Right ventricle myocardium inferior (tissue), 1 donor: ENCODE data around the gene ACAP3. TPM values are rescaled to one million over a fixed set of nuclear protein-coding genes. Genes with fewer than 3 reads are reported as not detected.

Experiments used
- ATAC-seq: fragments of 200-7000 bp; cut with Tn5 transposase; one replicate; pipeline ENCODE4 v1.9.1; 2020; ENCODE audit warnings: mild to moderate bottlenecking, moderate library complexity
- DNase-seq: peaks from one replicate; pipeline ENCODE4 v3.0.0; 2021; ENCODE audit errors: missing footprints
- intact Hi-C: fragments of 100-400 bp; cut with DNase I; formaldehyde crosslinking; loops from one replicate; pipeline ENCODE4 v1.11.0; 2022
- total RNA-seq: library from RNA; stranded (reverse); fragmentation: NEBNext Ultra II Directional; extraction: Animal tissue kit (Norgen Biotek cat#: 25700); gene quantifications from one replicate; pipeline ENCODE4 v1.2.1, GENCODE V29; 2021
- donor health status: DM: no; HTN: yes; CAD: no; lungs with severe emphysema.

Gene ACAP3
- total RNA-seq, 1 donor from 2014 or later: 57.3 TPM

DNA sequence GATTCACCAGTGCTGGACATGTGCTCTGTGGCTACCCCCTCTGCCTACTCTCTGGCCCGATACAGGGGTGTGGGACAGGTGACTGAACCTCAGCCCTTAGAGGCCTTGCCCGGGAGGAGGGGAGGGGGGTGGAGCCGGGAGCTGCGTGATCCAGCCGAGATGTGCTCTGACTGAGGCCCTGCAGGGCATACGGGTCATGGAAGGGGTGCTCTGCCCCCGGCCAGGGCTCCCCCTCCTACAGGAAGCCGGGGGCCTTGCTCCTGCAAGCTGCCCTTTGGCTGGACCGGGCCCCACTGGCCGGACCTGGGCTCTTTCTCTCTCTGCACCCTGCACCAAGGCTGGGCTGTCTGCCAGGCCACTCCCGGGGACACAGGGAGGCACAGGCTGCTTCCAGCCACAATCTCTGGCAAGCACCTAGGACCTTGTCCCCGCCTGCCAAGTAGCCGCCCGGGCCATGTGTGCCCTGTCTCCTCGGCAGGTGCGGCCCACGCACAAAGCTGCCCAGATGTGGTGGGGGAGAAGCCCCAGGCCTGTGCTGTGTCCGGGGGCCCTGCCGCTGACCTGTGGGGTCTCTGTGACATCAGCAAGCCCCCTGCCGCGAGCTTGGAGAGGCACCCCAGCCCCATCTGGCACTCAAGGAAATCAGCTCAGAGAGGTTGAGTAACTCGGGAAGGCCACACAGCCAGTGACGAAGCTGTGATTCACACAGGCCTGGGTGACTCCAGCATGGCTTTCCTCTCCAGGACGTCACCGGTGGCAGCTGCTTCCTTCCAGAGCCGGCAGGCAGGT, 26.0 kb downstream of the ACAP3 start:
- intact Hi-C loops: no loop called here
- ATAC-seq: peak; percentile 90
- DNase-seq: peak; percentile 89

DNA sequence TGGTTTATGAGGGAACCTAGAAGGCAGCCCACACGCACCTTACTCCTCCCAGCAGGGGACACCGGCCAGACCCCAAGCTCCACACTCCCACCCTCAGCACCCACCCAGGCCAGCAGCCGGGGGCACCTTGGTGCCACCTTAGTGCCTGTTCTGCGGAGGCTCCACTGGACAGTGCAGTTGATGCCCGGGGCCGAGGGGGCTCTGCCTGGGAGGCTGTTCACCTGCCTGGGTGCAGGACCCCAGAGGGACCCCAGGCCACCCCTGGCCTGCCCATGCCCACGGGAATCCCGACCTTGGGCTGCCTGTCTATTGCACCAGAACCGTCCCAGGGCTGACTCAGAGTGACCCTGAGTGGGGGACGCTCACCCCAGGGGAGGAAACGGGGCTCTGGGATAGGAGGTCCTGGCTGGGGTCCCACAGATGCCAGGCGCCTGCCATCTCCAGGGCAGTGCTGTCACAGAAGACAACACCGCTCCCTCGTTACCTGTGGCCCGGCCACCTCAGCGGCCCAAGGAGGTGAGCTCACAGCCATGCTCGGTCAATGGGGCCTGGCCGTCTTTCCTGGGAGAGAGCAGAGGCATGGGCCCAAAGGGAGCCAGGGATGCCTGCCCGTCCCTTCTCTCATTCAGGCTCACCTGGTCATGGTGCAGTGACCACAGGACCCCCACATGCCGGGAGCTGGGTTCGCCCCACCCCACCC, 26.8 kb downstream of the ACAP3 start:
- ATAC-seq (no peak), DNase-seq (peak; percentile 60)
- intact Hi-C loops: no loop called here

DNA sequence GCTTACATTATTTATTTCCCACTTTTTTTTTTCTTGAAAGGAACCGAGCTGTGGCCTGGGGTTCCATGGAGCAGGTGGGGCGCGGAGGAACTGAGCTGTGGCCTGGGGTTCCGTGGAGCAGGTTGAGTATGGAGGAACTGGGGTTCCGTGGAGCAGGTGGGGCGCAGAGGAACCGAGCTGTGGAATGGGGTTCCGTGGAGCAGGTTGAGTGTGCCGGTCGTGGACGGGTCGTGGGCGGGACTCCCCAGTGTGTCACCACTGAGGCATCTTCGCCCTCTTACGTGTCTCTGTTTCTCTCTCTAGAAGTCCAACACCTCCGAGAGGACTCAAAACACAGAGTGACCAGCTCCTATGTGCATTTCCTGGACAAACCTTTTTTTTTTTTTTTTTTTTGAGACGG, 28.7 kb downstream of the ACAP3 start:
- DNase-seq: no peak
- no peak for ATAC-seq
- intact Hi-C loops: no loop called here

DNA sequence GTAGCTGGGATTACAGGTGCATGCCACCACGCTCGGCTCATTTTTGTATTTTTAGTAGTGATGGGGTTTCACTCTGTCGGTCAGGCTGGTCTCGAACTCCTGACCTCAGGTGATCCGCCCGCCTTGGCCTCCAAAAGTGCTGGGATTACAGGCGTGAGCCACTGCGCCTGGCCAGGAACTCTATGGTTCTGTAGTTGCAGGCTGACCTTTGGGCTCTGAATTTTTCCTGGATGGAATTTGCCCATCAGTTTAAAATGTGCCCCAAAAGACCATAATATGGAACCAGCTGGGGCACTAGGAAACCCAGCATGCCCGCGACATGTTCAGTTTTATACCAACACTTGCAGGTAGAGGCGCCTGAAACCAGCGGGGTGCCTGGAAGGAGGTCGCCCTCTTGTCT, 29.1 kb downstream of the ACAP3 start:
- ATAC-seq (no peak), DNase-seq (no peak)
- intact Hi-C loops: no loop called here

DNA sequence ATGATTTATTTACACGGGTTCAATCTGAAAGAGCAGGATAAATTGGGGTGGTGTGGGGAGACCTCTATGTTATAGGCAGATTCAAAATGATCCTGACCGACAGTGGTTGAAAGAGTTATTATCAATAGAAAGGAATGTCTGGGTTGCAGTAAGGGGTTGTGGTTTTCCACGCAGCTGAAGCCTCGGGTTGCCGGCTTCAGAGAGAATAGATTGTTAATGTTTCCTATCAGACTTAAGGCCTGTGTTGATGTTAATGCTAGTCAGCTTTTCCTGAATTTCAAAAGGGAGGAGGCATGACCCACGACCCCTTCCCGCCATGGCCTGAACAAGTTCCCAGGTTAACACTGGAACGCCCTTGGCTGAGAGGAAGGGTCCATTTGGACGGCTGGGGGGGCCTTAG, 31.9 kb downstream of the ACAP3 start:
- ATAC-seq (no peak), DNase-seq (no peak)
- intact Hi-C loops: no loop called here

DNA sequence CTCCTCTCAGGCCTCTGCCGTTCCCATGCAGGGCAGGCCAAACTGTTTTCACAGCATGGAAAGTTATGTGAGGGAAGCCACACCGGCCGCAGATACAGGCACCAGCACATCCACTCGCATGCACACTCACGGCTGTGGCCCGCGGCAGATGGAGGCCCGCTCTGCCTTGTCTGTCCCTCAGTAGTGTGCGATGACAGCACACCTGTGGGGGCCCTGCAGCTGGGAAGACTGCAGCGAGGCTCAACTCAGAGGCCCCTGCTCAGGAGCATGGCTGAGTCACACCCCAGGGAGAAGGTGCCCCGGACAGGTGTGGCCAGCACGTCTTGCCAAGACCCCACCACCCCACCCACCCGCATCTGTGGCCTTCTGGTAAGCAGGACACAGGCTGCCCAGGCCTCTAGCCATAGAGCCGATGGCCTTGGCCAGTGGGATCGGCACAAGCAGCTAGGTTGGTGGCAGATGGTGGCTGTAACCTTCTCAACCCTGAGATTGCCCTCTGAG, 32.7 kb downstream of the ACAP3 start:
- intact Hi-C loops: no loop called here
- ATAC-seq: no peak

DNA sequence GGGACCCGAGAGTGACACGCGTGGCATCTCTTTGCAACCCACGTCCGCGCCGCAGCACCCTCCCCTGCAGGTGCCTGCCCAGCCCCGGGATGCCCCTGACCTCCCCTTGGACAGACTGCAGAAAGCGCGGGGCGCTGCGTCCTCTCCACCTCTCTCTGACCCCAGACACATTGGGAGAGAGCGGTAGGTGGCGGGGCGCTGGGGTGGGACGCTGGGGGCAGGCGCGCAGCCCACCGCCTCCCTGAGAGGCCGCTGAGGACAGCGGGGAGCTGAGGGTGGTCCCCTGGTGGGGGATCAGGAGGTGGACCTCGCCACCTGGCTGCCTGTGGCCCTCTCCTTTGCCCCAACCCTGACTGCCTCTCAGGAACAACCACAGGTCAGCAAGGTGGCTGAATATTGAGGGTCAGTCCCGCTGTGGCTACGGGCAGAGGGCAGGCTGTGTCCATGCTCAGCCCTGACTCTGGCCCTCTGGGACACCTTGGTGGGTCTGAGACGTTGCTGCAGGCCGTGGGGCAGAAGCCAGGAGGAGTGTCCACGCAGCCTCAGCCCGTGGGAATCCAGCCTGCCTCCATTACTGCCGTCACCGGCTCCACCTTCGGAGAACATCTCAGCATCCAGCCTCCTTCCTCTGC, 33.3 kb downstream of the ACAP3 start:
- ATAC-seq (peak; percentile 51), DNase-seq (no peak)
- intact Hi-C loops: no loop called here

More for the DNA sequence above, 32.7 kb downstream of the ACAP3 start:
- peak; percentile 56 for DNase-seq

DNA sequence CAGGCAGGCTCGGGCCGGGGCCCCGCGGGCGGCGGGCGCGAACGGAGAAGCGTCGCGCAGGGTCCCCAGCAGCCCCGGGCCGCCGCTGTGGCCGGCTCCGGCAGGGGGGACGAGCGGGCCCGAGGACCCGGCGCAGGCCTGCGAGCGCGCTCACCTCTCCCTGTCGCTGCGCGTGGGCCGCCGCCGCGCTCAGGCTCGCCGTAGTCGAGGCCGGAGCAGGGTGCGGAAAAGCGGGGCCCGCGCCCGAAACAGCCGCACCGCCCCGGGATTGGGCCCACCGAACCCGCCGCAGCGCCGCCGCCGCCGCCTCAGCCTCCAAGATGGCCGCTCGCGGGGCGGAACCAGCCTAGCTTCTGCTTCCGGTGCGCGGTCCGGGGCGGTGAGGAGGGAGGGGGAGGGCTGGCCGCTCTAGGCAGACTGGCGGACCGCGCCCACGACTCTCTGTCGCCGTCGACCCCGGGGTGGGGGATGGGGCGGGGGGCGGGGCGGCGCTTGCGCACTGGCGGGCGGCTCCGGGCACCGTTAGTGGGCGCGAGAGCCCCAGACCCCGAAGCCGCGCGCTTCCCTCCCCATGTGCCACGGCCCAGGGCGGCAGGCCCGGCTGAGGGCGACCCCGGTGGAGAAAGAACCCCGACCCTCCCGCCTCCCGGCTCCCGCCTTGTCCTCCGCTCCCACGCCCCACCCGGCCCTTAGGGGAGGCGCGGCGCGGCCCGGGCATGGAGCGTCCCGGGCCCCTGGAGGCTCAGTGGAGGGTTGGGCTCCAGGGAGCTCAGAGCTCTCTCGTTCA, 34.0 kb downstream of the ACAP3 start, which contains the start of gene UBE2J2:
Gene UBE2J2, minus strand, starts transcription at position 343 of the 787 bp plus-strand sequence. CDS start 5,862 bp downstream, outside the sequence.
- intact Hi-C loops: loop anchor here (2.0 kb wide), 1 partner anchor 41 kb away; the partner anchor contains the start of genes B3GALT6 and SDF4
- DNase-seq: peak; percentile 97
- ATAC-seq: peak; percentile 98

DNA sequence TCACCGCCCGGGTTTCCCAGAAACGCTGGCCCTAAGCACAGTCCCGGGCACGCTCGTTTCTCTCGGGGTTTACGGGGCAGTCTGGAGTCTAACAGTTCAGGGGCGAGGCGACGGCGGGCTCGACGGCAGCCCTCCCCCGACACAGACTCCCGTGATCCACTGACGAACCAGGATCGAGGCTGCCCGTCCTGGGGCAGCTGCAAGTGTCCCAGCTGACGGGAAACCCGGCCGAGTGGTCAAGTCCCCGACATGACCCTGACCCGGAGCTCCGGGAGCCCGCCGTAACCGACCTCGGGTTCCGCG, 34.6 kb downstream of the ACAP3 start:
- peak; percentile 75 for DNase-seq
- no peak for ATAC-seq
- intact Hi-C loops: loop anchor here (2.0 kb wide), 1 partner anchor 40 kb away; the partner anchor contains the start of genes B3GALT6 and SDF4

DNA sequence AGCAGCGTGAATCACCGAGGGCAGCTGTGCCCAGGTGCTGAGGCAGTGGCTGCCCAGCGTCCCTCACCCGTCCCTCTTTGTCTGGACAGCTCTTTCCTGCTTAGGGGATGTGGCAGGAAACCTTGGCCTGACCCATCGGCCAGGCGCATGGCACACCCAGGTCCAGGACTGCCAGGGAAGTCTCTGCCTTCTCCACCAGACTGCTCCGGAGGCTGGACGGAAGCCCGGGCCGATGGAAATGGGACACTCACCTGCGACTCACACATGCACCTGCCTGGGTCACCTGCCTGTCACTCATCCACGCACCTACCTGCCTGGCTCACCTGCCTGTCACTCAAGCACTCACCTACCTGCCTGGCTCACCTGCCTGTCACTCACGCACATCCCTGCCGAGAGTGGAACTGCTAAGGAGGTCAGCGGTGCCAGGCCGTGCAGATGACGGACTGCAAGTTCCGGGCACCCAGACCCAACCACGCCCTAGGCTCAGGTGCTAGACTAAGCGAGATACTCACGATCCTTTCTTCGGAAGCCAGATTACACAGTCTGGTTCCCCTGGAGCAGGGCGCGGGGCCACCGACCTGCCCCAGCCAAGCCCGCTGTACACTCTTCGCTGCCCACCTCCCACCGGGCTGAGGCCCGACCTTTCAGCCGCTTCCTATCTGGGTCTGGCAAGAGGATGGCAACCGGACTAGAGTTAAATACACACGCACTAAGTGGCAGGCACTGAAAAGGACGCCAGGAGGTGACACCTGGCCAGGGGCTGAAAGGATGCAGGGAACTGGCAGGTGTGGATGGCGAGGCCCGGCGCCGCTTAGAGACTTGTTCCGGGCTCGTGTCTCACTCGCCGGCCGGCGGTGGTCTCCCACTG, 35.2 kb downstream of the ACAP3 start:
- DNase-seq: peak; percentile 44
- no peak for ATAC-seq
- intact Hi-C loops: loop anchor here (2.0 kb wide), 1 partner anchor 40 kb away; the partner anchor contains the start of genes B3GALT6 and SDF4

DNA sequence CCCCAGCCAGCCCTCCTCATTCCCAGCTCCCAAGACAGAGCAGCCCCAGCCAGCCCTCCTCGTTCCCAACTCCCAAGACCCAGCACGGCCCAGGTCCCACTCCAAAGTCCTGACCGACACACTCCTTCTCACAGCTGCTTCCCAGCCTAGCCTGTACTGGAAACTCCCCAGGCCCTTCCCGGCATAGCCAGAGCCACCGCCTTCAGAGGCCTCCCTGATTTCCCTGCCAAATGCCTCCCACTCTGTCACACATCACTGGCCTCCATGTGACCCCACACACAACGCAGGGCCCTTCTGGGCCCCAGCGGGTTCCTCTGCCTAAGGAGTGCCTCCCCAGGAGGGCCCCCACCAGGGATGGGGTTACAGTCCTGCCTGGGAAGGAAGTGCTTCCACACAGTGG, 36.9 kb downstream of the ACAP3 start:
- ATAC-seq: no peak
- intact Hi-C loops: no loop called here

DNA sequence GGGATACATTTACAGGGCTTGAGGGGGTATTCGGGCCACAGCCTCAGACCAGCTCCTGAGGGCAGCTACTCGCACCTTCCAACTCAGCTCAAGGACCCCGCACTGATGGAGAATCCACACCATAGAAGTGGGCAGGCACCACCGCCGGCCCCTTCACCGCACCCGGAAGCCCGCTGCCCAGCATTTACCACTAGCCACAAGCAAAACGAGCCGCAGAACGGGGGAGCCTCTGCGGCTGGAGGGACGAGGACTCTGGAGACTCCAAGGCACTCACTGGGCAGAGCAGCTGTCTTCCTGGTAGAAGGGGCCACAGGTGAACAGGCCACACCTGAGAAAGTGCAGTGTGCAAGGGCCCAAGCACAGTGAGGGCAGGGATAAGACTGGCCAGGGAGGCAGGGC, 39.4 kb downstream of the ACAP3 start:
- intact Hi-C loops: no loop called here
- peak; percentile 30 for DNase-seq
- ATAC-seq: no peak

More for the DNA sequence above, 36.9 kb downstream of the ACAP3 start:
- peak; percentile 37 for DNase-seq

DNA sequence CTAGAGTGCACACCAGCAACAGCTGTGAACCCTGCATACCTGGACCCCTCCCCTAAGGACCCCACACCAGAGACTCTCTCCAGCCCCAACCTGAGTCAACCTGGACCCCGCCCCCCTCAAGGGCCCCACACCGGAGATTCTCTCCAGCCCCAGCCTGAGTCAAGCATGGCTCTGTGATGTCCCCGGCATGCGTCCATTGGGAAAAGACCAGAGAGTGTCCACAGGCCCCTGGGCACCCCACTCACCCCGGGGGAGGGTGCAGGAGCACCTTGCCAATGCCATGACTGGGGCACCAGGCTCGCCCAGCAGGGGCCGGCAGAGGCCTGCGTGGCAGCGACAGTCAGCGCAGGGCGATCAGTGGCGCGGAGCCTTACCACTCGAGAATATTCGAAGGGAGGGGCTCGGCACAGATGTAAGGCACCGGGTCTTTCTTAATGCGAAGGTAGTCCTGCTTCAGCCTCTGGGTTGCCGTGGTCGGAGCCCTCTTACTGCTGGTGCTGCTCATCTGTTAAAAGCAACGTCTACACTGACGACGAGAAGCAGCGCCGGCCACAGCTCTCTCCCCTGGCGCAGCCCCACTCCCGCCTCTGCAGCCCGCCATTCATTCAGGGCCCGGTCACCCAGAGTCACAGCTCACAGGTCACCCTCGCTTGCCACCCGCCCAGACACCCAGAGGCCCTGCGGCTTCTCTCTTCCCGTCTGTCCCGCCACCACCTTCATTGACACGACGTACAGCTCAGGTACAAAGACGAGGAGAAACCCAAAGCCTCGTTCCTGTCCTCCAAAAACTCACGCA, 40.0 kb downstream of the ACAP3 start:
- peak; percentile 39 for DNase-seq
- intact Hi-C loops: no loop called here

DNA sequence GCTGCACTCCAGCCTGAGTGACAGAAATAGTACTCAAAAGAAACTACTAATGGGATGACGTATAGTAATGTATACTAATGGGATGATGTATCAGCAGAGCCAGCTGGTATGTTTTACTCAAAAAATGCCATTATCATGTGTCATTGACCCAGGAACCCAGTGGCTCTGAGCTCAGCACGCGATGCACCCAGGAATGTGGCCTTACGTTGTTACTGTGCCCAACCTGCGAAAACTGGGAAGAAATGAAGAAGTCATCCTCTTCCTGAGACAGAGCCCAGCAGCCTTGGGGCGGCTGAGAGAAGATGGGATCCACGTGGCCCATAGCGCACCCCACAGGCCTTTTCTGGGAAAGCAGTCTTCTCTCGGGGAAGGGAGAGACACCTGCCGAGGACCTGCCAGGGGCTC, 42.9 kb downstream of the ACAP3 start:
- intact Hi-C loops: no loop called here
- ATAC-seq (no peak), DNase-seq (peak; percentile 42)

More for the DNA sequence above, 40.0 kb downstream of the ACAP3 start:
- no peak for ATAC-seq

DNA sequence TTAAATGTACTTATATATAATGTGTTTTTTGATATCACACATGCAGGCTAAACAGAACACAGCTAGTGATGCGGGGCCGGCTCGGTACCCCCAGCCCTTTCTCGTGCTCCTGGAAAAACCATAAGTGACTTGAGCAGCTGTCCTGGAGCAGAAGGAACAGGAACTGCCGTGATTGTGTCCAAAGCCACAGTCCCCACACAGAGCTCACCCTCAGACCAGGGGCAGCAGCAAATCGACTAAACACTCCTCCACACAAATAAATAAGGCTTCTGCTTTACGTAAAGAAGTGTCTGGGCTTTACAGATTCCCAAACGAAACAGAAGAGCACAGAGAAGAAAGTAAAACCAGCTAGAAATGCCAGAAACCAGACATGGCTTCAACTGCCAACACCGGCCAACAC, 43.7 kb downstream of the ACAP3 start:
- ATAC-seq (no peak), DNase-seq (peak; percentile 13)
- intact Hi-C loops: no loop called here

DNA sequence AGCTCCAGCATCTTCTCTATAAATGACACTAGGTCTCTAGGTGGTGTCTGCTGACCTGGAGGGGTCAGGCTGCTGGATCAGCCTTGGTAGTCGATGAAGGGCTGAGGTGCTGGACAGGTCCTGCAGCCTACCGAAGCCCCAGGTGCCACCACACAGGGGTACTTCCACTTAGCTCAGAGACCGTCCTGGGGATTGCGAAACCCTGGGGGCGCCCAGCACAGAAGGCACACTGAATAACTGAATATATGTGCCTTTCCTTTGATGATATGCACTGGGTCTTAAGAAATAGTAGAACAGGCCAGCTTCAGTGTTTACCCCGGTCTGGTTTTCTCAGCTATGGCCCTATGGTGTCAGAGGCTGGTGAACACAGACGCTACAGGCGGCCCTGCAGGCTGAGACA, 45.0 kb downstream of the ACAP3 start:
- DNase-seq (no peak), ATAC-seq (no peak)
- intact Hi-C loops: no loop called here

DNA sequence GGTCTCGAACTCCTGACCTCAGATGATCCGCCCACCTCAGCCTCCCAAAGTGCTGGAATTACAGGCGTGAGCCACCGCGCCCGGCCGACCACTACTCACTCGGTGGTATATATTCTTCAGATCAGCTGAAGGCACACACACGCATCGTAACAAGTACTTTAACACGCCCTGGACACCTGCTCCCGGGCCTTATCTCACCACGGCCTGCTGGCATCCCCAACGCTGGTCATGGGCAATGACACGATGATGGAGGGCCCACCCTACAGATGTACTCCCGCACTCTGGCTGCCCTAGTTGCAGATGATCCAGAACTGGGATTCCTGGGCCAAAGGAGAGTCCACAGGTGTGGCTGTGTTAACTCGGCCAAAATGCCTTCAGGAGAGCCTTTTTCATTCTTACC, 45.7 kb downstream of the ACAP3 start:
- intact Hi-C loops: no loop called here
- DNase-seq (peak; percentile 21), ATAC-seq (no peak)
